ENCODE results near the gene INPP5D.

Gene INPP5D

DNA sequence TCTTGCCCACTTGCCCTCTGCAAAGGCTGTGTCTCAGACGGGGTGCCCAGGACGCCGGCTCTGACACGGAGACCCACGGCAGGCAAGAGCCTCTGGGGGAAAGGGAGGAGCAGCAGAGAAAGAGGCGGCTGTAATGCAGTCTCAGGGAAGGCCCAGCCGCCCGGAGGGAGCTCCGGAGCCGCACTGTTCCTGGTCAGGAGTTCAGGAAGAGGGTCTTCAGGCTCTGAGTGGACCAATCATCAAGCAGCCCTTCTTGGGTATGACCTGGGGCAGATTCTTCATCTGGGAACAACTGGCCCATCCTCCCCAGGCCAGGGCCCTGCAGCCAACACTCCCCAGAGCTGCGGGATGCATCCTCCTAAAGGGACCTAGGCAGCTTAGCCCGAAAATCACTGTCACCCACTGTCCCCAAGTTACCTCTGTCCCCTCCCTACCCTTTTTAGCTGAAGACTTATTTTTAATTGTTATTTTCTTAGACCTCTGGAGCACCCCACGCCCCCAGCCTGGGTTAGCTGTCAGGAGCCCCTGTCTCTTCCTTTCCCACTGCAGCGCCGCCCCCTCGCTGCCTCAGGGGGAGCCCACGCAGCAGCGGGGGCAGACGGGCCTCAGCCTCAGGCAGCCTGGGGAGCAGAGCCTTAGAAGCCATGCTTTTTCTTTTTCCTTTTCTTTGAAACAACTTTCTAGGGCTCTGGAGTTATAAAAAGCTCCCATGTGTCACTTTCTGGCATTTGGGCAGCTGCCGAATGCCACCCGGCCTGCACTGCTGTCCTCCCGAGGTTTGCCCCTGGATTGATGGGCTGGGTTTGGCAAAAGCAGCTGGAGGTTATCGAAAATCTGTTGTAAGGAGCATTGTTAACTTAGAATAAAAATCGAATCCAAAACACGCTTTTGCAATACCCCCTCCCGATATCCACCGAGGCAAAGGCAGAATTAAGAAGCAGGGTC, 28.3 kb upstream of the INPP5D start:
- no peak overlapping the region for H3K4me3 ChIP-seq (ENCODE audit: low read length)
- DNase-seq (ENCODE audit: low read depth, low spot score) = no peak

DNA sequence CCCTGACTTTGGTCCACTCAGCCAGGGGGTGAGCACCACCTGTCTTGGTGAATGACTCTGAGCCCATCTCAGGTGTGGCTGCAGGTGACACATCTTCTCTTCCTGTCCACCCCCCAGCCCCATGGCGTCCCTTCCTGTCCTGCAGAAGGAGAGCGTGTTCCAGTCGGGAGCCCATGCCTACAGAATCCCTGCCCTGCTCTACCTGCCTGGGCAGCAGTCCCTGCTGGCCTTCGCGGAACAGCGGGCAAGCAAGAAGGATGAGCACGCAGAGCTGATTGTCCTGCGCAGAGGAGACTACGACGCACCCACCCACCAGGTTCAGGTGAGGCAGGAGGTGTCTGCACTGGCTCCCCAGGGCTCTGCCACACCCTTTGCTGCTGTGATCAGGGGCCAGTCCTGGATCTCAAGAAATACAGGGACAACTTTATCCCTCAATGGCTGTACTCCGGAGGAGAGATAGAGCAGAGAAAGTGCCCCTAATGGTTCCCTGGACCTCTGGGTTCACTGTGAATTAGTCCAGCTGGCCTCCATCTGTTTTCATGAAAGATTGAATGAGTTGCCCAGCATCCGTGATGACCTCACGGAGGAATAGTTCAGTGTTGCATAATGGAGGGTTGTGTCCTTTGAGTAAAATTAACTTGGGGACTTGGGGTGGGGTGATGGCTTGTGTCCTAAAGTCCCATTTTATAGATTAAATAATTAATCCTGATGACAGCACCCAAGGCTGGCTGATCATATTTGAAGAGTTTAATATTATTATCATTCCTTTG, 27.4 kb upstream of the INPP5D start, which contains the start of gene NEU2:
TSS of gene NEU2 (plus strand) at position 122 of the 770 bp plus-strand sequence. CDS start at position 122, 0 bp downstream.
- DNase-seq (ENCODE audit: low read depth, low spot score) = no peak
- no peak within 1 kb of the TSS for H3K4me3 ChIP-seq (ENCODE audit: low read length)

GRCh38 chr2:233033672-233034071, 26.5 kb upstream of the INPP5D start:
- DNase-seq (ENCODE audit: low read depth, low spot score) = no peak

GRCh38 chr2:233034091-233034882, 25.9 kb upstream of the INPP5D start:
- DNase-seq (ENCODE audit: low read depth, low spot score) = no peak
- H3K4me3 ChIP-seq (ENCODE audit: low read length) = no peak overlapping the region

More at GRCh38 chr2:233033672-233034071, 26.5 kb upstream of the INPP5D start:
- no peak overlapping the region for H3K4me3 ChIP-seq (ENCODE audit: low read length)

DNA sequence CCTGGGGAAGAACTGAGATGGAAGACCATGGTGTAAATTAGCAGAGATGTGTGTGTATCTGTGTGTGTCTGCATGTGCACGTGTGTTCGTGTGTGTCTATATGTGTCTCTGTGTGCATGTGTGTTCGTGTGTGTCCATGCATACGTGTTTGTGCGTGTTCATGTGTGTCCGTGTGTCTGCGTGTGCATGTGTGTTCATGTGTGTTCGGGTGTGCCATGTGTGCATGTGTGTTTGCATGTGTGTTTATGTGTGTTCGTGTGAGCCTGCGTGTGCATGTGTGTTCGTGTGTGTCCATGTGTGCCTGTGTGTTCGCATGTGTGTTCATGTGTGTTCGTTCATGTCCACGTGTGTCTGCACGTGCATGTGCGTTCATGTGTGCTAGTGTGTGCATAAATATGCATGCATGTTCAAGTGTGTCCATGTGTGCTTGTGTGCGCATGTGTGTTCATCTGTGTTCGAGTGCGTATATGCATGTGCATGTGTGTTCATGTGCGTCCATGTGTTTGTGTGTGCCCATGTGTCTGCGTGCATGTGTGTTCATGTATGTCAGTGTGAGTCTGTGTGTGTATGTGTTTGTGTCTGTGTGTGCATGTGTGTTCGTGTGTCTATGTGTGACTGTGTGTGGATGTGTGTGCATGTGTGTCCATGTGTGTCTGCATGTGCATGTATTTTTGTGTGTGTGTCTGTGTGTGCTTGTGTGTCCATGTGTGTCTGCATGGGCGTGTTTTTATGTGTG, 24.5 kb upstream of the INPP5D start:
- H3K4me3 ChIP-seq (ENCODE audit: low read length) = no peak overlapping the region
- no peak for DNase-seq (ENCODE audit: low read depth, low spot score)

- no peak for DNase-seq (ENCODE audit: low read depth, low spot score)
- no peak overlapping the region for H3K4me3 ChIP-seq (ENCODE audit: low read length)
These were observed 23.8 kb upstream of the INPP5D start for GRCh38 chr2:233036162-233036838.

- no peak overlapping the region for H3K4me3 ChIP-seq (ENCODE audit: low read length)
- DNase-seq (ENCODE audit: low read depth, low spot score) = no peak
These were observed 23.1 kb upstream of the INPP5D start for GRCh38 chr2:233037078-233037477.

- no peak for DNase-seq (ENCODE audit: low read depth, low spot score)
- H3K4me3 ChIP-seq (ENCODE audit: low read length) = no peak overlapping the region
These were observed 20.8 kb upstream of the INPP5D start for GRCh38 chr2:233039212-233039845.

- no peak for DNase-seq (ENCODE audit: low read depth, low spot score)
- no peak overlapping the region for H3K4me3 ChIP-seq (ENCODE audit: low read length)
These were observed 20.2 kb upstream of the INPP5D start for GRCh38 chr2:233039846-233040530.

- DNase-seq (ENCODE audit: low read depth, low spot score) = no peak
- no peak overlapping the region for H3K4me3 ChIP-seq (ENCODE audit: low read length)
These were observed 19.6 kb upstream of the INPP5D start for GRCh38 chr2:233040571-233040970.

GRCh38 chr2:233041722-233042323, 18.3 kb upstream of the INPP5D start:
- no peak overlapping the region for H3K4me3 ChIP-seq (ENCODE audit: low read length)
- DNase-seq (ENCODE audit: low read depth, low spot score) = no peak

- no peak for DNase-seq (ENCODE audit: low read depth, low spot score)
- no peak overlapping the region for H3K4me3 ChIP-seq (ENCODE audit: low read length)
These were observed 17.6 kb upstream of the INPP5D start for GRCh38 chr2:233042549-233042948.

DNA sequence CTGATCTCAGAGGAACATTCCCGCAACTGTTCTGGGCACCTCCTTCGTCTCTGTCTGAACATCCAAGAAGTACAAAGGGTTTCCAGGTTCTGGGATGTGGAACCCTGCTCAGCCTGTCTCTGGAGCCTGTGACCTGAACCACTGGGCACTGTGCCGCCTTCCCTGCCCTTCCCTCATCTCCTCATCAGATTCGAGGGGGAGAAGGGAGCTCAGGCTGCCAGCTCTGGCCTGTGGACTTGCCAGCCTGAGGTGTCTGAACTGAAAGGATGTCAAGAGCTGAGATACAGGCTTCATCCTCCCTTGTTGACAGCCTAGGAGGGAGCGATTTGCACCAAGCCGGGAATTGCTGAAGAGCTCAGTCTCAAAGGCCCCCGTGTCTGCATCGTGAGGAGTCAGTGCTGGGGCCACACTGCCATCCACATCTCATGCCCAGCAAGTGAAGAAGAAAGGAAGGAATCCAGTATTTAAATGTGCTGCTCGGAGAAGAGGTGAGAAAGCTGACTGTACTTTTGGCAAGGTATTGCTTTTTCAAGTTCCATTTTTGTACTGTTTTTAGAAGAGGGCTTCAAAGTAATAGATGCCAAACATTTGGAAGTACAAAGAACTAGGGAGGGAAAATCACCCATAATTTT, 15.1 kb upstream of the INPP5D start:
- no peak for DNase-seq (ENCODE audit: low read depth, low spot score)
- no peak overlapping the region for H3K4me3 ChIP-seq (ENCODE audit: low read length)

GRCh38 chr2:233047206-233047605, 12.9 kb upstream of the INPP5D start:
- H3K4me3 ChIP-seq (ENCODE audit: low read length) = no peak overlapping the region
- no peak for DNase-seq (ENCODE audit: low read depth, low spot score)

DNA sequence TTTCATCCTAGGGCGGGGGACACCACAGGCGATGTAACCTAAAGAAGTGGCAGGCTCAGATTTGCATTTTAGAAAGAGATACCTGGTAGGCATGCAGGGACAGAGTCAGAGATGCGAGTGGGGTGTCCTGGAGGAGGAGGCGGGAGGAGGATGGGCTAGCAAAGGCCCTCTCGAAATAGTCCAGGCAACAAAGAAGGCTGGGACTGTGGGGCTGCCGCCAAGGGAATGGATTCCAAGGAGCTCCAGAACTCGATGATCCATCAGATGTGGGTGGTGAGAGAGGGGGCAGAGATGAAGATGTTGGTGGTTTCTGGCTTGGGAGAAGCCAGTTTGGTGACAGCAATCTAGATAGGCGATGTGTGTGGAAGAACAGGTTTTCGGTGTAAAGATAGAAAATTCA, 12.5 kb upstream of the INPP5D start:
- no peak for DNase-seq (ENCODE audit: low read depth, low spot score)
- no peak overlapping the region for H3K4me3 ChIP-seq (ENCODE audit: low read length)

DNA sequence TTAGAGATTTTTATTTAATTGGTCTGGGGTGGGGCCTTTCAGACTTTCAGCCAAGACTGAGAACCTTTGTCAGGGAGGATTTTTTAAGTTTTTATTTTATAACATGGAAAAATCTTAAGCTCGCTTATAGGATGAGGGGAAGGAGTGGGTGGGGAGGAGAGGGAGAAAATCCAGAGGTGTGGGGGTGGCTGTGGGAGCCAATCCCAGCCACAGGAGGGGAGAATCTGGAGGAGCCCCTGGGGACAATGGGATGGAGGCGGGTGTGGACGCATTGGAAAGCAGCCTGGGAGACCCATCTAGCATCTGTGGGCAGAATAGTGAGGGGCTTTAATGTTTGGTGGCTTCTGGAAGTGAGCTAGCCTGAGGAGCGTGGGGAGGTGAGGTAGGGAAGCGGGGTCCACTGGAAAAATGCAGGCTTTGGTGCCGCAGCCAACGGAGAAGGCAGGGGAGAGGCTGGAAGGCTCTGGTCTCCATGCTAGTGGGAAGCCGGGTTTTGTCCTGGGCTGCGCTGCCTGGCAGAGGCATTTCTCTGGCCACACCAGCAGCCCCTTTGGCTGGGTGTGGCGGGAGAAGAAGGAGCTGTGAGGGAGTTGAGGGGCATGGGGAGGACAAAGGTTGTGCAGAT, 11.5 kb upstream of the INPP5D start:
- DNase-seq (ENCODE audit: low read depth, low spot score) = no peak
- no peak overlapping the region for H3K4me3 ChIP-seq (ENCODE audit: low read length)
